Uterus (tissue), 2 donors: Measurements from ENCODE around the gene LPGAT1.

Experiments used
- CTCF ChIP-seq, 4 experiments: fragments of 200-600 bp in 2 of 4; fragments of 450-650 bp in 2 of 4; sonication (generic) in 2 of 4; IDR thresholded peaks; one replicate each; pipeline ENCODE4 v1.5.1; 2016 to 2019; ENCODE audit warnings: antibody characterized with exemption in 4 of 4, mild to moderate bottlenecking in 2 of 4, moderate library complexity in 1 of 4
- POLR2A ChIP-seq, 2 donors: fragments of 450-650 bp; IDR thresholded peaks; one replicate each; pipeline ENCODE4 v1.6.1; 2016; ENCODE audit warnings: antibody characterized with exemption in 2 of 2, mild to moderate bottlenecking in 1 of 2, moderate library complexity in 1 of 2

- TF ChIP-seq CTCF (IDR thresholded peaks at IDR 0.05) (no peak), POLR2A (IDR thresholded peaks at IDR 0.05) (no peak)
Observed at GRCh38 chr1:211751438-211751837, 79.1 kb downstream of the LPGAT1 start.
